Activated CD4-positive, CD25-positive, alpha-beta regulatory T cell (primary cell): ENCODE measurements around the gene CLCNKA.
"Not testable (repeated sequence)": the region's sequence is repeated elsewhere in the genome, so short reads cannot be mapped to it uniquely, and the experiment has no call there.

ENCODE experiments used
- DNase-seq, 4 experiments: peaks; one replicate each; lab custom pipeline; 2025; lab: John Stamatoyannopoulos, UW

Gene CLCNKA

DNA sequence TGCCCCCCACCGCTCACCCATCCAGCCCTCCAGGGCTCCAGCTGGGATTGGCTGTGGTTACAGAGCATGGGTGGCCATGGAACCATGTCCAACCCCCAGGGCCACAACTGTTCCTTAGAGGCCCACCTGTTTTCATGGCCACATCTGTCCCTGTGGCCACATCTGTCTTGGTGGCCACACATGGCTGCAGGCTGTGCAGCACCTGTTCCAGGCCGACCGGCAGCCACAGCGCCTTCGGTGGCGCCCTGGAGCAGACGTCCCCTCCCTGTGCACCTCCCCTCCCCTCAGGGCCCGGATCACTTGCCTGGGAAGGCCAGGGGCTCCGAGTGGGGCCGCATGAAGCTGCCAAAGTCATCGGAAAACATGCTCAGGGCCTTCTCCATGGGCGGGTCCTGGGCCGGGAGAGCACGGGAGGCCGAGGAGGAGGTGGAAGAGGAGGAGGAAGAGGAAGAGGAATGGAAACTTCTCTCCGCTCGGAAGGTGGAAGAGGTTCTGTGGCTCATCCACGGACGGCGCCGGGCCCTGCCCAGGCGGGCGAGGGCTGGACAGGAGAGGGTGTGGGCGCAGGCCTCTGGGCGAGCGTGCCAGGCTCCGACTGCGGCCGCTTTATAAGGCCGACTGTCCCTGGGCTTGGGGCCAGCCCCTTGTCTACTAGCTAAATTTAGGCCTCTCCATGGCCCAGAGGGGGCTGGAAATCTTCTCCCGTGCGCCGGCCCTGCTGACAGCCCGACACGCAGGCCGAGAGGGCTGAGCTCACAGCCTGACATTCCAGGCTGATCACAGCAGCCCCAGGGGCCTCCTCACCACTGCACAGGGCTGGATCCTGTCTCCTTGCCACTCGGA is 4.2 kb upstream of the CLCNKA start, which contains the start of gene HSPB7:
HSPB7 (minus strand) TSS at position 583 of the 843 bp plus-strand sequence; CDS start at position 503, 80 bp downstream.
- no peak for DNase-seq

- DNase-seq, result no peak
Measured at GRCh38 chr1:16018308-16018707, 3.5 kb upstream of the CLCNKA start.

- no peak for DNase-seq
Measured at GRCh38 chr1:16018749-16019643, 2.8 kb upstream of the CLCNKA start.

DNA sequence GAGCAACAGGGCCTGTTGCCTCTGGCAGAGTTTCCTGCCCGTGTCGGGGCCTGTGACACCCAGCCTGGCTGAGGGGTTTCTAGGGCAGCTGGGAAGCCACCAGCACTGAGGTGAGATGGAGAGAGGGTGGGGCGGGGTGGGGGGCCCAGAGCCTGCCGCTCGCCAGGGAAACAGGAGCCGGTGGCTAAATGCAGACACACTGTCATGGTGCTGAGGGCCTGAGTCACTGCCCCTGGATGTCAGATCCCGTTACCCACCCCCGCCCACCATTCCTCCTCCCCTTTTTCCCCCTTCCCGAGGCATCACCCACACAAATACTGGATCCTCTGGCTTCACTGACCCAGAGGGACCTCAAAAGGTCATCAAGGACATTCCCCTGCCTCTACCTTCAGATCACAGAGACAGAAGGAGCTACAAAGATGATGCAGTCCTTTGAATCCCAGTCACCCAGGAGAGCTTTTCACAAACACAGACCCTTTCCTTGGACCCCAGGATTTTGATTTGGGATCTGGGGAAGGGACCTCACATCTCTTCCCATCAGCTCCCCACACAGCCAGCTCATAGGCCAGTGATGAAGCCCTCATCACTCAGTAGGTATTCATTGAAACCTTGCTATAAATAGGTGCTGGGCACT is 2.1 kb upstream of the CLCNKA start:
- DNase-seq, result no peak

- DNase-seq, result no peak
Measured at GRCh38 chr1:16020325-16020724, 1.5 kb upstream of the CLCNKA start.

- not testable (repeated sequence) for DNase-seq
Measured at GRCh38 chr1:16020878-16021277, 958 bp upstream of the CLCNKA start.

- no peak for DNase-seq
Measured at GRCh38 chr1:16022393-16022792, 557 bp downstream of the CLCNKA start.

- no peak for DNase-seq
Measured at GRCh38 chr1:16023050-16023653, 1.3 kb downstream of the CLCNKA start.

DNA sequence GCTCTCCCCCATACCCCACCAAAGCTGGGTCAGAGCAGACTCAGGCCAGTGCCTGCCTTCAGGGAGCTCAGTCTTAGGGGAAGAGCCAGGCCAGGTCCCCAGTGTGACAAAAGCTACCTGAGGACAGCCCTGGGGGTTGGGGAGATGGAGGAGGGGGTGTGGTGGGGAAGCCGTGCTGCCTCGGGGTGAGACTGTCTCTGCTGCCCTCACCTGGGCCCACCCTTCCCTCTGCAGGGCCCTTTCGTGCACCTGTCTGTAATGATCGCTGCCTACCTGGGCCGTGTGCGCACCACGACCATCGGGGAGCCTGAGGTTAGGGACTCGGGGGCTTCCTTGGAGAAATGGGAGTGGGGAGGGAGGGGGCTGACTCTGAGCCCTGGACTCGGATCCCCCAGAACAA is 4.5 kb downstream of the CLCNKA start:
- DNase-seq, result not testable (repeated sequence)

DNA sequence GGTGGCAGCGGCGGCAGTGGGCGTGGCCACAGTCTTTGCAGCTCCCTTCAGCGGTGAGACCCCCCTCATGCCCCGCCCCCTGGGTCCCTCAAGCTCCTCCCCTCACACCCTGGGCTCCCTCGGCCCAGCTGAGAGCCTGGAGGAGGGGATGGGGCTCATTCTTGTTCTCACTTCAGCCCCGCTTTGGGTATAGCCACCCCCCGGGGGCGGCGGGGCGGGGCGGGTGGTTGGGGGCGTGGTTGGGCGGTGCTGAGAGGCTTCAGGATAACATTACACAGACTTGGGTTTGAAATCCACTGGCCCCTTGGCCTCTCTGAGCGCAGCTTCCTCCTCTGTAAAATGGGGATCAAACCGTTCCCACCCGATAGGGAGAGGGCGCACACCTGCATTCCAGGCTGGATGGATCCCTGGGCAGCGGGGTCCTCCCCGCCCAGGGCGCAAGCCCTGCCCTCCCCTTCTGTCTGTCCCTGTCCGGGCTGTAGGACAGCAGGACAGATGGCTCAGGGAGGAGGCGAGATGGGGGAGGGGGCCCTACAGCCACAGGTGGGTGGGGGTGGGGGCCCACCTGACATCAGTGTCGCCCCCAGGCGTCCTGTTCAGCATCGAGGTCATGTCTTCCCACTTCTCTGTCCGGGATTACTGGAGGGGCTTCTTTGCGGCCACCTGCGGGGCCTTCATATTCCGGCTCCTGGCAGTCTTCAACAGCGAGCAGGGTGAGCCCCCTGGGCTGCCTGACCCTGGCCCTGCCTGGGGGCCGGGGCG is 5.1 kb downstream of the CLCNKA start:
- peak in 1 of 4 experiments; percentile 14 for DNase-seq

DNA sequence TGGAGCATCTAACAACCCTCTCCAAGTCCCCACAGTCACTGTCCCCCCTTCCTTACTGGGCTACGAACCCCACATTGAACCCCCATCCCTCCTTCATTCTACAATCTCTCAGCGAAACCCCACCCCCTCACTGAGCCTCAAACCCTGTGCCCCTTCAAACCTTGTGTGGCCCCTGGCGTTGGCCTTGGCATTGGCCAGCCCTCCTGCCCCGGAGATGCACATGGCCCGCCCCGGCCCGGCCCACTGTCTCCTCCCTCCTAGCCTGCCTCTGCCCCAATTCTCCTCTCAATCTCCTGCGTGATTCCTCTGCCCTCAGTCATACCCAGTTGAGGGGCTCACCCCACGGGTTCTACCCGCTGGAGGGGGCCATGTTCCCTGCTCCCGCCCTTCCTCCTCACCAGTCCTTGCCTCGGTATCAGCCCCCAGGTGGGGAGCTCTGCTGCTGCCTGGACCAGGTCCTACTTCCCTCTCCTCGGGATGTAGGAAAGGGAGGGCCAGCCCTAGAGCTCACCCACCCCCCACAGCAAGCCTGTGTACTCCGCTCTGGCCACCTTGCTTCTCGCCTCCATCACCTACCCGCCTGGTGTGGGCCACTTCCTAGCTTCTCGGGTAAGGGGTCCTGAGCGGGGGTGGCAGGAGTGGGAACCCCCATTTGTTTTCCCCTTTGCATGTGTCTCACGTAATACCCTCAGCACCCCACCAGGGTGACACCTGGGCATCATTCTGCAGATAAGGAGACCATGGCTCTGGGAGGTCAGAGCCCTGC is 6.6 kb downstream of the CLCNKA start:
- DNase-seq, result no peak

- DNase-seq, result not testable (repeated sequence)
Measured at GRCh38 chr1:16029003-16029268, 7.1 kb downstream of the CLCNKA start.

DNA sequence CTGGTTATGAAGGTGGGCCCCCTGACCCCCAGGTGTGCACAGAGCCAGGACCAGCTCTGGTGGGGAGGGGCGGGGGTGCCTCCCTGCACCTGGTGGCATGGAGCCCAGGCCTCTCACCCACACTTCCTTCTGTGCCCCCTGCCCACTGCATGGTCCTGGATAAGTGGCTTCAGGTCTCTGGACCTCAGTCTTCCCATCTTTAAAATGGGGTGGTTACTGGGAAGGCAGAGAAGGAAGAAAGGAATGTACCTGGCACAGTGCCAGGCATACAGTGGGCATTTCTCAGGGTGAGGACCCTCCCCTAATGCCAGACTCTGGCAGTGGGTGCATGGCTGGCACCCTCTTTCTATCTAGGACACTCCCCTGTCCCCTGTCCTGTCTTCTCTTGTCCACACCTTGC is 7.5 kb downstream of the CLCNKA start:
- no peak for DNase-seq

DNA sequence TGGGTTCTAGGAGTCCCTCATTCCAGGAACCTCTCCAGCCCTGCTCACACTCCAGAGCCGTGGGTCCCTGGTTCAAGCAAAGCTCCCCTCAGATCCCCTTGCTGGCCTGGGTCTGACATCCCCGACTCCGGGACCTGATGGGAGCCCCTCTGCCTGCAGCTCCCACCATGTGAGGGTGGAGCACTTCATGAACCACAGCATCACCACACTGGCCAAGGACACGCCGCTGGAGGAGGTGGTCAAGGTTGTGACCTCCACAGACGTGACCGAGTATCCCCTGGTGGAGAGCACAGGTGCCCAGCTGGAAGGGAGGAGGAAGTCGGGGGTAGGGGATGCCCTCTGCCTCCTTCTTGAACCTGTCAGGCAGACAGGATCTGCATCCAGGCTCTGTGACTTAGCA is 9.7 kb downstream of the CLCNKA start:
- DNase-seq, result no peak

DNA sequence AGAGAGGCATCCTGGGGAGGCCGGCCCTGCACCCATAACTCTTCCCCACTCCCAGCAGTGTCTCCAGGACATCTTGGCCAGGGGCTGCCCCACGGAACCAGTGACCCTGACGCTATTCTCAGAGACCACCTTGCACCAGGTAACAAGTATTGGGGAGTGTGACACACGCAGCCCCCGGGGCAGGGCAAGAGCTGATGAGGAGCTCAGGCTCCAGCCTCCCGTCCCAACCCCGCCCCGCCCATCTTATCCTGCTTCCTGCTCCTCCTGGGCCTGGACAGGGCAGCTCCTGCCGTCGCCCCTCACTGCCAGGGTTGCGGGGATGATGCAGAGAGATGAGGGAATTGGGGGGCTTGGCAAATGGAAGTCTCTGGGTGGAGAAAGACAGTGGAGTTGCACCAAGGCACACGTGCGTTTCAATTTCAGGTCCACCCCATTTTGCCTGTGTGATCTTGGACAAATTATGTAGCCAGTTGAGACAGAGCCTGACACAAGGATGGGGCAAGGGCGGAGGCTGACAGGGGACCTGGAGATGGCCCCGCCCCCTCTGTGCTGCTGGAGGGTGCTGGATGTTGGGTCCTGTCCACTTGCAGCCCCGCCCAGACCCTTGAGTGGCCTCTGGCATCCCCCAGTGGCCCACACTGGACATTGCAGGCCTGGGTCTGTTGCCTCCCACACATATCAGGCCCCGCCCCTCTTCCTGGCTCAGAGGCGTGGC is 10.7 kb downstream of the CLCNKA start:
- peak in 2 of 4 experiments; percentile 9 to 12 for DNase-seq

DNA sequence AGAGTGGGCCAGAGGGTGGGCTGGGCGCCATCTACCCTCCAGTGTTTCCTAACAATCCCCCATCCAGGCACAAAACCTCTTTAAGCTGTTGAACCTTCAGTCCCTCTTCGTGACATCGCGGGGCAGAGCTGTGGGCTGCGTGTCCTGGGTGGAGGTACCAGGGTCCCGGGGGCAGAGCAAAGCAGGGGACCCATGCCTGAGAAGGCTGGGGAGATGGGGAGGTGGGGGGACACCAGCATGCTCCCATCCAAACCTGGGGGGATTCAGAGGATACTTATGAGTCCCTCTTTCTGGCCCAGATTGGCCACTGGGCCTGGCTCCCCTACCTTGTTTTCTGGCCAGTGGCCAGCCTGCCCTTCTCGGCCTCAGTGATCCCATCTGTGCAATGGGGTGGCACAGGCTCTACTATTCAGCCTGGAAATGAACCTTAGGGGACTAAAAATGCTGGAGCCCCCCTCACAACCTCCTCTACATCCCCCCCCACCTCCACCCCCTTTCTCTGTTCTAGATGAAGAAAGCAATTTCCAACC is 11.3 kb downstream of the CLCNKA start:
- DNase-seq, result not testable (repeated sequence)

DNA sequence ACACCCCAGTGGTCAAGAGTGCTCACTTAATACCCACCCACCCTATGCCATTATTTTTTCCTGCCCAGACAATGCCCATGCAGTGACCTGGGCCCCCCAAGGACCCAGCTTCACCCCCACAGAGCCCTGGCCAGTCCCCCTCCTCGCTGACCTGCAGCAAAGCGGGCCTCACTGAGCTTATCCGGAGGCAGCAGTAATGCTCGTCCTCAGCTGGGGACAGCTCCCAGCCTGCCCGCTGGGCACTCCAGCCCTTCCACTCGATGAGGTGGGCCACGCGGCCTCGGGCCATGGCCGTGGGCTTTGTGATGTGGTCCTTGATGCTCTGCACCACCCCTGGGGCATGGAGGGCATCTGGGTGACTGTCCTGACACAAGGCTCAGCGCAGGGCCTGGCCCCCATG is 14.6 kb downstream of the CLCNKA start:
- DNase-seq, result not testable (repeated sequence)

- no peak for DNase-seq
Measured at GRCh38 chr1:16038620-16038912, 16.7 kb downstream of the CLCNKA start.

GRCh38 chr1:16039871-16040270 is 18.0 kb downstream of the CLCNKA start:
- not testable (repeated sequence) for DNase-seq

GRCh38 chr1:16041200-16041599 is 19.4 kb downstream of the CLCNKA start:
- no peak for DNase-seq
